ENCODE measurements around the gene USP13.

The USP13 gene

DNA sequence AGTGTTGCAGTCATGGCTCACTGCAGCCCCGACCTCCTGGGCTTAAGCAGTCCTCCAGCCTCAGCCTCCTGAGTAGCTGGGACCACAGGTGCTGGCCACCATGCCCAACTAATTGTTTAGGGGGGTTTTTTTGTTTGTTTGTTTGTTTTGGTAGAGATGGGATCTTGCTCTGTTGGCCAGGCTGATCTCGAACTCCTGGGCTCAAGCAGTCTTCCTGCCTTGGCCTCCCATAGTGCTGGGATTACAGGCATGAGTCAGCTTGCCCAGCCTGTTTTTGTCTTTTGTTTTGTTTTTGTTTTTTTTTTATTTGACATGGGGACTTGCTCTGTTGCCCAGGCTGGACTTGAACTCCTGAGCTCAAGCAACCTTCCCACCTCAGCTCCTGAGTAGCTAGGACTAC is 30.8 kb upstream of the USP13 start:
- no peak for TF ChIP-seq EZH2phosphoT487 (IDR thresholded peaks at IDR 0.05; ENCODE audit: borderline replicate concordance)
- TF ChIP-seq, protein P1, sequence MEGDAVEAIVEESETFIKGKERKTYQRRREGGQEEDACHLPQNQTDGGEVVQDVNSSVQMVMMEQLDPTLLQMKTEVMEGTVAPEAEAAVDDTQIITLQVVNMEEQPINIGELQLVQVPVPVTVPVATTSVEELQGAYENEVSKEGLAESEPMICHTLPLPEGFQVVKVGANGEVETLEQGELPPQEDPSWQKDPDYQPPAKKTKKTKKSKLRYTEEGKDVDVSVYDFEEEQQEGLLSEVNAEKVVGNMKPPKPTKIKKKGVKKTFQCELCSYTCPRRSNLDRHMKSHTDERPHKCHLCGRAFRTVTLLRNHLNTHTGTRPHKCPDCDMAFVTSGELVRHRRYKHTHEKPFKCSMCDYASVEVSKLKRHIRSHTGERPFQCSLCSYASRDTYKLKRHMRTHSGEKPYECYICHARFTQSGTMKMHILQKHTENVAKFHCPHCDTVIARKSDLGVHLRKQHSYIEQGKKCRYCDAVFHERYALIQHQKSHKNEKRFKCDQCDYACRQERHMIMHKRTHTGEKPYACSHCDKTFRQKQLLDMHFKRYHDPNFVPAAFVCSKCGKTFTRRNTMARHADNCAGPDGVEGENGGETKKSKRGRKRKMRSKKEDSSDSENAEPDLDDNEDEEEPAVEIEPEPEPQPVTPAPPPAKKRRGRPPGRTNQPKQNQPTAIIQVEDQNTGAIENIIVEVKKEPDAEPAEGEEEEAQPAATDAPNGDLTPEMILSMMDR (conservative IDR thresholded peaks at IDR 0.05; ENCODE audit: low read length), result no peak
- H3K27me3 ChIP-seq (ENCODE audit: insufficient read depth, low read length, poor library complexity, severe bottlenecking), result no peaks in the 10 kb centered on the region
- H4K20me1 ChIP-seq (ENCODE audit: insufficient read depth, low read length, poor library complexity, severe bottlenecking), result no peaks in the 10 kb centered on the region
- H3K9ac ChIP-seq (ENCODE audit: low read depth, low read length, poor library complexity, severe bottlenecking), result no peak overlapping the region
- H3K4me2 ChIP-seq (ENCODE audit: low read depth, low read length, poor library complexity, severe bottlenecking), result no peak overlapping the region
- H3K4me1 ChIP-seq (ENCODE audit: insufficient read depth, low read length, poor library complexity, severe bottlenecking), result no peaks in the 10 kb centered on the region
- H3K9me3 ChIP-seq (ENCODE audit: insufficient read depth, low read depth, low read length), result no peaks in the 10 kb centered on the region
- H3K36me3 ChIP-seq (ENCODE audit: insufficient read depth, low read length), result peaks cover 28% of the 10 kb centered on the region; the same call in 1 of the 2 replicates
- no peak overlapping the region for H3K4me3 ChIP-seq (ENCODE audit: low read length, poor library complexity, severe bottlenecking)
- H3K79me2 ChIP-seq (ENCODE audit: insufficient read depth, low read length), result no peaks in the 10 kb centered on the region
- H3K9me2 ChIP-seq (replicated peaks; ENCODE audit: low read depth, low read length), result no peaks in the 10 kb centered on the region
- H2AFZ ChIP-seq (ENCODE audit: low read length), result no peak overlapping the region
- H3F3A ChIP-seq (ENCODE audit: low read depth), result no peaks in the 10 kb centered on the region

DNA sequence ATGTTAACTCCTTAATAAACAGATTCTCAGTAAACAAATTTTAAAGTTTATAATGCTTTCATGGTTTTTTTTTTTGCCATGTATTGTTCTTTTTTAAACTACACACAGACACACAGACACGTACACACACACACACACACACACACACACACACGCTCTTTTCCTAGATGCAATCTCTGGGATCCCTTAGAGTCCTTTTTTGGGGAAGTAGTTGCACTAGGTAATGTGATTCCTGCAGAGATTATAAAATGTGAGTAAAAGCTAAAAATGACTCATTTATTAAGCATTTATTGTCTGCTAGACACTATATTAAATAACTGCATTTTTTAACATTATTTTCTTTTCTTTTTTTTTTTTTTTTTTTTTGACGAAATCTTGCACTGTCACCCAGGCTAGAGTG is 28.4 kb upstream of the USP13 start:
- Histone ChIP-seq H3K4me2 (ENCODE audit: low read depth, low read length, poor library complexity, severe bottlenecking) (no peak overlapping the region), H2AFZ (ENCODE audit: low read length) (no peak overlapping the region), H3K79me2 (ENCODE audit: insufficient read depth, low read length) (no peaks in the 10 kb centered on the region), H3K9me3 (ENCODE audit: insufficient read depth, low read depth, low read length) (no peaks in the 10 kb centered on the region), H3F3A (ENCODE audit: low read depth) (no peaks in the 10 kb centered on the region), H3K9me2 (replicated peaks; ENCODE audit: low read depth, low read length) (no peaks in the 10 kb centered on the region), H3K36me3 (ENCODE audit: insufficient read depth, low read length) (peaks cover 28% of the 10 kb centered on the region; the same call in 1 of the 2 replicates), H3K27me3 (ENCODE audit: insufficient read depth, low read length, poor library complexity, severe bottlenecking) (no peaks in the 10 kb centered on the region), H3K9ac (ENCODE audit: low read depth, low read length, poor library complexity, severe bottlenecking) (no peak overlapping the region), H4K20me1 (ENCODE audit: insufficient read depth, low read length, poor library complexity, severe bottlenecking) (no peaks in the 10 kb centered on the region), H3K4me1 (ENCODE audit: insufficient read depth, low read length, poor library complexity, severe bottlenecking) (no peaks in the 10 kb centered on the region), H3K4me3 (ENCODE audit: low read length, poor library complexity, severe bottlenecking) (no peak overlapping the region)
- no peak for TF ChIP-seq EZH2phosphoT487 (IDR thresholded peaks at IDR 0.05; ENCODE audit: borderline replicate concordance)
- TF ChIP-seq, protein P1 (conservative IDR thresholded peaks at IDR 0.05; ENCODE audit: low read length), result no peak

DNA sequence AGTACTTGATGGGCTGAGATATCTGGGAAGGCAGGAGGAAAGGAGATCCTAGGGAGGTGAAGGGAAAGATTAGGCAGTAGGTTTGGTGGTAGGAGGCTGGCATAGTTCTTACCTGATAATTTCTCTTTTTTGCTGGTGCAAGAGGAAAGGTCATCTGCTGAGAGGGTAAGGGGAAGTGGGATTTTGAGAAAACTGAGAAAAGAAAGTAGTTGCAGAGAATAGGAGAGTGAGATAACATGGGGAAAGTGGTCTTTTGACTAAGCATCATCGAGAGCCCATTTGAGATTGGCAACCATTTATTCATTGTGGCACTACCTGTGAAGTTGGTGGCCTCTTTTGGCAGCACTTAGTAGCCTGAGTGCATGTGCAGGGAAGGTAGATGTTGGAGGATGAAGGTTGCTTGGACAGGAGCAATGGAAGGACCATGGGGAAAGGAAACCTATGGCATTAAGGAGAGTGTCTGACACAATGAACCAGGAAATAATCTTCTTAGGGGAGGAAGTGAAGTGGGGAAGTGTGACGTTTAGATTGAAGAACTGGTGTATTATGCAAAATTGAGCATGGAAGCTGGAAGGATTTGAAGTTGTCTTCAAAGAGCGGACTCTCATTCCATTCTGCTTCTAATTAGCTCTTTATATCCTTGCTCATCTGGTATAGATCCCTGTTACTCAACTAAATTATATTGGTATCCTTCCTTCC is 21.9 kb upstream of the USP13 start:
- Histone ChIP-seq H4K20me1 (ENCODE audit: insufficient read depth, low read length, poor library complexity, severe bottlenecking) (no peaks in the 10 kb centered on the region), H3K4me3 (ENCODE audit: low read length, poor library complexity, severe bottlenecking) (no peak overlapping the region), H3K9me2 (replicated peaks; ENCODE audit: low read depth, low read length) (no peaks in the 10 kb centered on the region), H3K9me3 (ENCODE audit: insufficient read depth, low read depth, low read length) (no peaks in the 10 kb centered on the region), H3K27me3 (ENCODE audit: insufficient read depth, low read length, poor library complexity, severe bottlenecking) (no peaks in the 10 kb centered on the region), H3K9ac (ENCODE audit: low read depth, low read length, poor library complexity, severe bottlenecking) (no peak overlapping the region), H3K36me3 (ENCODE audit: insufficient read depth, low read length) (no peaks in the 10 kb centered on the region), H2AFZ (ENCODE audit: low read length) (no peak overlapping the region), H3K4me2 (ENCODE audit: low read depth, low read length, poor library complexity, severe bottlenecking) (no peak overlapping the region), H3F3A (ENCODE audit: low read depth) (no peaks in the 10 kb centered on the region), H3K4me1 (ENCODE audit: insufficient read depth, low read length, poor library complexity, severe bottlenecking) (no peaks in the 10 kb centered on the region), H3K79me2 (ENCODE audit: insufficient read depth, low read length) (no peaks in the 10 kb centered on the region)
- no peak for TF ChIP-seq EZH2phosphoT487 (IDR thresholded peaks at IDR 0.05; ENCODE audit: borderline replicate concordance)
- TF ChIP-seq, protein P1 (conservative IDR thresholded peaks at IDR 0.05; ENCODE audit: low read length), result no peak
